Measurements from ENCODE around the gene CAGE1.
"Not testable (repeated sequence)": the region's sequence is repeated elsewhere in the genome, so short reads cannot be mapped to it uniquely, and the experiment has no call there.

Gene CAGE1

DNA sequence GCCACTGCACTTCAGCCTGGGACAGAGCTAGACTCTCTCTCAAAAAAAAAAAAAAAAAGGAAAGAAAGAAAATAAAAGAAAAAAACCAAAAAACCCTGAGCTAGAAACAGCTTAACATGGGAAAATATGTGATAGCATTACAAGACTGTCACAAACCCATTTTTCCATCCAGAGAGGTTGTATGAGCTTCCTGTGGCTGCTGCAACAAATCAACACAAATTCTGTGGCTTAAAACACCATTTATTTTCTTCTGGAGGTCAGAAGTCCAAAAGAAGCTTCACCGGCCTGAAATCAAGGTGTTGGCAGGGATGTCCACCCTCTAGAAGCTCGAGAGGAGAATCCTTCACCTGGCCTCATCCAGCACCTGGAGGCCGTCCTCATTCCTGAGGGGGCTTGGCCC is 54.9 kb downstream of the CAGE1 start:
- DNase-seq, result no peak

GRCh38 chr6:7332090-7332745 is 57.3 kb downstream of the CAGE1 start:
- no peak for DNase-seq

- no peak for DNase-seq
Measured at GRCh38 chr6:7331452-7331851, 58.1 kb downstream of the CAGE1 start.

GRCh38 chr6:7328243-7328642 is 61.3 kb downstream of the CAGE1 start:
- DNase-seq, result no peak

- no peak for DNase-seq
Measured at GRCh38 chr6:7325750-7326149, 63.8 kb downstream of the CAGE1 start.

DNA sequence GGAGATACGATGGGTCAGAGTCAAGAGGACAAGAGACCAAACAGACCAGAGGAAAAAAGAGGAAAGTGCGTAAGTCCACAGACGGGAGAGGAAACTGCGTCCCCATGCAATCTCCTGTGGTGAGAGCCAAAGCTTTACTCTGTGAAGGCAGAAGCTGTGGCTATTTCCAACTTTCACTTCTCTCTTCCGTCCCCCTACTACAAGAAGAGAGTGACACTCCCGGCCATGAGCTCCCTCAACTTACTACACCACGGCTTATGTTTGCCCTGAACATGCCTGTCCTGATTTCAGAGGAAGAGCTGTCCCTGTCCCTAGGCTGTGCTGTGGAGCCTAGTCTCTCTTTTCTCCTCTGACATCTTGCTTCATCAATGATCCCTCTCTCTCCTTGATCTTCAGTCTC is 65.0 kb downstream of the CAGE1 start:
- DNase-seq, result no peak

- no peak for DNase-seq
Measured at GRCh38 chr6:7323074-7323473, 66.5 kb downstream of the CAGE1 start.

DNA sequence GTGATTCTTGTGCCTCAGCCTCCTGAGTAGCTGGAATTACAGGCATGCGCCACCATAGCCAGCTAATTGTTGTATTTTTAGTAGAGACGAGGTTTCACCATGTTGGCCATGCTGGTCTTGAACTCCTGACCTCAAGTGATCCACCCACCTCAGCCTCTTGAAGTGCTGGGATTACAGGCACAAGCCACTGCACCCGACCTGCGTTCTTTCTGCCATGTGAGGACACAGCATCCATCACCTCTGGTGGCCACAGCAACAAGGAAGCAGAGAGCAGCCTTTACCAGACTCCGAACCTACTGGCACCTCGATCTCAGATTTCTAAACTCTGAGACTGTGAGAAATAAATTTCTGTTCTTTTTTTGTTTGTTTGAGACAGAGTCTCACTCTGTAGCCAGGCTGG is 67.7 kb downstream of the CAGE1 start:
- not testable (repeated sequence) for DNase-seq

DNA sequence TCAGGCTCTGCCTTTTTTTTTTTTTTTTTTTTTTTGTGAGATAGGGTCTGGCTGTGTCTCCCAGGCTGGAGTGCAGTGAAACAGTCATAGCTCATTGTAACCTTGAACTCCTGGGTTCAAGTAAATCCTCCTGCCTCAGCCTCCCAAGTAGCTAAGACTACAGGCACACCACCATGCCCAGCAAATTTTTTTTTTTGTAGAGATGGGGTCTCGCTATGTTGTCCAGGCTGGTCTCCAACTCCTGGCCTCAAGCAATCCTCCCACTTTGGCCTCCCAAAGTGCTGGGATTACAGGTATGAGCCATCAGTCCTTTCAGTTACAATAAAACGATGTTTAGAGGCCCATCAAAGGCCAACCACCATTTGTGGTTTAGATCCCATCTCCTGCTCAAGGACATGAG is 70.1 kb downstream of the CAGE1 start:
- not testable (repeated sequence) for DNase-seq

DNA sequence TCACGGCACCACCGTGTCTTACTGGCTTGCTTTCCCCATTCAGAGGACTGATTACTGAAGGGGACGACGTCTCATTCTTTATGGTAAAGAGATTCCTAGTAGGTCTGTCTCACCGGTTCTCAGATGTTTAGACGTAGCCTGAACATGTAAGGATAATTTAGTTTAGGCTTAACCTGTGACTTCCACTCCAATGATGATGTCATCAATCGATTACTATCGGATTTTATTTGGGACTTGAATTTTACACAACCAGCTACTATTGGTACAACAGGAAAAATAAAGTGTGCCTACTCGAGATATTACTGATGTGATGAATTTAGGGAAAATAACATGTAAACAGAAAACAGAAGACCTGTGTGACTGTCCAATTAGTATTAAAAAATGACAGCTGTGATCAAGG is 72.0 kb downstream of the CAGE1 start:
- no peak for DNase-seq

DNA sequence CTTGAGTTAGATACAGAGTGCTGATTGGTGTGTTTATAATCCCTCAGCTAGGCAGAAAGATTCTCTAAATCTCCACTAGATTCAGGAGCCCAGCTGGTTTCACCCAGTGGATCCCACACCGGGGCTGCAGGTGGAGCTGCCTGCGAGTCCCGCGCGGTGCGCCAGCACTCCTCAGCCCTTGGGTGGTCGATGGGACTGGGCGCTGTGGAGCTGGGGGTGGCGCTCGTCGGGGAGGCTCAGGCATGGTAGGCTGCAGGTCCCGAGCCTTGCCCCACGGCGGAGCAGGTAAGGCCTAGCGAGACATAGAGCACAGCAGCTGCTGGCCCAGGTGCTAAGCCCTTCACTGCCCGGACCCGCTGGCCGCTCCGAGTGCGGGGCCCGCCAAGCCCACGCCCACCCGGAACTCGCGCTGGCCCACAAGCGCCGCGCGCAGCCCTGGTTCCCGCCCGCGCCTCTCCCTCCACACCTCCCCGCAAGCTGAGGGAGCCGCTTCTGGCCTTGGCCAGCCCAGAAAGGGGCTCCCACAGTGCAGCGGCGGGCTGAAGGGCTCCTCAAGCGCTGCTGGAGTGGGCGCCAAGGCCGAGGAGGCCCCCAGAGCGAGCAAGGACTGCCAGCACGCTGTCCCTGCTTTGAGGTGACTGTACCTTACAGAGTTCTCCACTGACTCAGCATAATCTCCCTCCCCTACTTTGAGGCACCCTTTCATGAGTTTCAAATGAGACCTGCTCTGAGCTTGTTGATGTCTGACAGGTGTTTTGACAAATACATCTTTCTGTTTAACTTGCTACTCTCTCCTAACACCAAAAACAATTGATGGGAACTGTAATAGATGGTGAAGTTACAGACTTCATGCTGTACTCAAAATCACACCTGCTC is 72.6 kb downstream of the CAGE1 start:
- no peak for DNase-seq

GRCh38 chr6:7315948-7316365 is 73.6 kb downstream of the CAGE1 start:
- DNase-seq, result no peak

DNA sequence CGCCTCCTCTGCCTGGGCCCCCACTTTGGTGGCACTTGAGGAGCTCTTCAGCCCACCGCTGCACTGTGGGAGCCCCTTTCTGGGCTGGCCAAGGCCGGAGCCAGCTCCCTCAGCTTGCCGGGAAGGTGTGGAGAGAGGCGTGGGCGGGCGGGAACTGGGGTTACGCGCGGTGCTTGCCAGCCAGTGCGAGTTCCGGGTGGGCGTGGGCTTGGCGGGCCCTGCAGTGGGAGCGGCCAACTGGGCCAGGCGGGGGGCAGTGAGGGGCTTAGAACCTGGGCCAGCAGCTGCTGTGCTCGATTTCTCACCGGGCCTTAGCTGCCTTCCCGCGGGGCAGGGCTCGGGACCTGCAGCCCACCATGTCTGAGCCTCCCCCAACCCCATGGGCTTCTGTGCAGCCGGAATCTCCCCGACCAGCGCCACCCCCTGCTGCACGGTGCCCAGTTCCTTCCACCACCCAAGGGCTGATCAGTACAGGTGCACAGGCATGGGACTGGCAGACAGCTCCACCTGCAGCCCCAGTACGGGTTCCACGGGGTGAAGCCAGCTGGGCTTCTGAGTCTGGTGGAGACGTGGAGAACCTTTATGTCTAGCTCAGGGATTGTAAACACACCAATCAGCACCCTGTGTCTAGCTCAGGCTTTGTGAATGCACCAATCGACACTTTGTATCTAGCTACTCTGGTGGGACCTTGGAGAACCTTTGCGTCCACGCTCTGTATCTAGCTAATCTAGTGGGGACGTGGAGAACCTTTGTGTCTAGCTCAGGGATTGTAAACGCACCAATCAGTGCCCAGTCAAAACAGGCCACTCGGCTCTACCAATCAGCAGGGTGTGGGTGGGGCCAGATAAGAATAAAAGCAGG is 74.2 kb downstream of the CAGE1 start:
- DNase-seq, result not testable (repeated sequence)

GRCh38 chr6:7314414-7314813 is 75.1 kb downstream of the CAGE1 start:
- DNase-seq, result no peak

GRCh38 chr6:7313505-7314165 is 75.9 kb downstream of the CAGE1 start:
- peak in 1 of 2 experiments; percentile 24 for DNase-seq

- peak; percentile 95 to 96 for DNase-seq
Measured at GRCh38 chr6:7312616-7313504, 76.7 kb downstream of the CAGE1 start, which contains the start of gene SSR1. TSS of gene SSR1 (minus strand) at chr6:7313199. CDS start at chr6:7313120, 79 bp downstream.

DNA sequence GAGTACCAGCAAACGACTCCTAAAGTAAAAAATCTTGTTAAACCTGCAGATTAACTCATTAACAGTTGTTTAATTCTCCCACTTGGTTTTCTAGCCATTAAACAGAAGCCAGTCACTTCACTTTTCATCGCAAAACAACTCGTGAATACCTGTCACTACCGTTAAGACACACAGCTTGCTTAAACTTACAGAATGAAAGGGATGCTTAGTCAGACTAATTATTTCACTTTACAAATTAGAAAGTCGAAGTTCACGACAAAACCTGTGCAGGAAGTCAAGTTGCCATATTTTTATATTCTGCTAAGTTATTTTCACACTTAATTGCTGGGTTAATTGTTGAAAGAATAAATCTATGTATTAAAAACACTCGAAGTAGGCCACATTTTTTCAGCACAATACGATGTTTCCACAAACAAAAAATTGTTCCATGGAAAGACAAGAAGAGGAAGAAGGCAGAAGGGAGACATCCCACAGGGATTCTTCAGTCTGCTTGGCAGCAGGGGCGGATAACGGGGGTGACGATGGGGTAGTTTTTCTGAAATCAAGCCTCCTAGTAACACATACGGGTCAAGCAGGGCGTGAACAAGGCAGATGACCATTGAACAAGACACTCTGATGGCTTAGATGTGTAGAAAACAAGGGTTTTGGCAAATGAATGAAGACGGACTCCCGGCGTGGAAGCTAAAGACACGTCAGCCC is 77.5 kb downstream of the CAGE1 start:
- DNase-seq, result peak; percentile 60 to 69

GRCh38 chr6:7311176-7311575 is 78.4 kb downstream of the CAGE1 start:
- DNase-seq, result no peak

- no peak for DNase-seq
Measured at GRCh38 chr6:7309050-7309449, 80.5 kb downstream of the CAGE1 start.

DNA sequence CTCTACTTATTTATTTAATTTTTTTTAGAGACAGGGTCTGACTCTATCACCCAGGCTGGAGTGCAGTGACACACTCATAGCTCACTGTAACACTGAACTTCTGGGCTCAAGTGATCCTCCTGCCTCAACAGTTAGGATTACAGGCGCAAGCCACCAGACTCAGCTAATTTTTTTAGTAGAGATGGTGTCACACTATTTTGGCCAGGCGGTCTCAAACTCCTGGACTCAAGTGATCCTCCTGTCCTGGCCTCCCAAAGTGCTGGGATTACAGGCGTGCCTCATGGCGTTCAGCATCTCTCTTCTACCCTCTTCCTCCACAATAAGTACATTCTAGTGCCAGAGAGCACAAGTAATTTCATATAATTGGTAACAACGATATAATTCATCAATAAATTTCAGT is 82.0 kb downstream of the CAGE1 start:
- DNase-seq, result no peak

GRCh38 chr6:7304821-7305220 is 84.7 kb downstream of the CAGE1 start:
- DNase-seq, result no peak
